Neural cell (in vitro differentiated cells): ENCODE measurements around the gene HCN1. TPM values are rescaled to one million over a fixed set of nuclear protein-coding genes. Genes with fewer than 3 reads are reported as not detected.
"Not testable (repeated sequence)": the region's sequence is repeated elsewhere in the genome, so short reads cannot be mapped to it uniquely, and the experiment has no call there.

ENCODE experiments used
- H2AFZ ChIP-seq: fragments of 200-600, 300-800 bp; sonication (generic), shearing (Covaris generic); 2 replicates; pipeline ENCODE4 v1.6.0; 2014; ENCODE audit warnings: low read depth, mild to moderate bottlenecking, antibody characterized with exemption, low read length, moderate library complexity
- H3F3A ChIP-seq: fragments of 200-600 bp; shearing (Covaris generic); 2 replicates; pipeline ENCODE4 v1.6.1; 2016; ENCODE audit warnings: mild to moderate bottlenecking, moderate library complexity, mixed read lengths, antibody characterized with exemption, low read length; ENCODE audit not compliant: insufficient read depth, poor library complexity, severe bottlenecking
- H3K27ac ChIP-seq: fragments of 200-600, 300-800 bp; sonication (generic), shearing (Covaris generic); 2 replicates; pipeline ENCODE4 v1.5.1; 2014; ENCODE audit warnings: mild to moderate bottlenecking, low read length, moderate library complexity
- H3K27me3 ChIP-seq: fragments of 300-800, 200-600 bp; sonication (generic), shearing (Covaris generic); 2 replicates; pipeline ENCODE4 v1.6.0; 2014; ENCODE audit warnings: mild to moderate bottlenecking, low read depth, low read length, moderate library complexity; ENCODE audit not compliant: insufficient read depth
- H3K36me3 ChIP-seq: fragments of 300-800, 200-600 bp; sonication (generic), shearing (Covaris generic); 2 replicates; pipeline ENCODE4 v1.5.1; 2014; ENCODE audit warnings: mild to moderate bottlenecking, antibody characterized with exemption, low read length, moderate library complexity; ENCODE audit not compliant: insufficient read depth
- H3K4me2 ChIP-seq: fragments of 300-800, 200-600 bp; sonication (generic), shearing (Covaris generic); 2 replicates; pipeline ENCODE4 v1.6.0; 2014; ENCODE audit warnings: mild to moderate bottlenecking, low read length
- H3K4me3 ChIP-seq: fragments of 300-800, 200-600 bp; sonication (generic), shearing (Covaris generic); 2 replicates; pipeline ENCODE4 v1.5.1; 2014; ENCODE audit warnings: mild to moderate bottlenecking, low read length, moderate library complexity
- H3K79me2 ChIP-seq: fragments of 200-600 bp; shearing (Covaris generic); replicated peaks from 2 replicates; pipeline ENCODE4 v1.6.0; 2014; ENCODE audit warnings: mild to moderate bottlenecking, low read length, moderate library complexity; ENCODE audit not compliant: insufficient read depth
- H3K9ac ChIP-seq: fragments of 300-800, 200-600 bp; sonication (generic), shearing (Covaris generic); 2 replicates; pipeline ENCODE4 v1.6.1; 2016; ENCODE audit warnings: mild to moderate bottlenecking, low read length, mixed read lengths
- H3K9me2 ChIP-seq: fragments of 200-600 bp; shearing (Covaris generic); 2 replicates; pipeline ENCODE4 v1.6.1; 2016; ENCODE audit warnings: mild to moderate bottlenecking, low read length, mixed read lengths; ENCODE audit not compliant: insufficient read depth
- H3K9me3 ChIP-seq: fragments of 200-600, 300-800 bp; sonication (generic), shearing (Covaris generic); 2 replicates; pipeline ENCODE4 v1.6.1; 2016; ENCODE audit warnings: mild to moderate bottlenecking, mixed run types, low read length, moderate library complexity, mixed read lengths
- H4K20me1 ChIP-seq: fragments of 200-600 bp; shearing (Covaris generic); 2 replicates; pipeline ENCODE4 v1.6.1; 2016; ENCODE audit warnings: mild to moderate bottlenecking, mixed run types; ENCODE audit not compliant: insufficient read depth
- EP300 ChIP-seq: fragments of 450-650 bp; conservative IDR thresholded peaks from 2 replicates; pipeline ENCODE4 v1.6.1; 2014; ENCODE audit warnings: antibody characterized with exemption, mild to moderate bottlenecking, moderate library complexity; ENCODE audit not compliant: poor library complexity, severe bottlenecking
- EZH2 ChIP-seq: fragments of 200-600, 300-800 bp; shearing (Covaris generic), sonication (generic); IDR thresholded peaks from 2 replicates; pipeline ENCODE4 v1.6.1; 2014; ENCODE audit warnings: antibody characterized with exemption, low read length, borderline replicate concordance, mild to moderate bottlenecking; ENCODE audit not compliant: insufficient read depth, poor library complexity, severe bottlenecking
- MXI1 ChIP-seq: fragments of 450-650 bp; conservative IDR thresholded peaks from 2 replicates; pipeline ENCODE4 v1.6.1; 2014; ENCODE audit warnings: antibody characterized with exemption, mild to moderate bottlenecking; ENCODE audit not compliant: poor library complexity, severe bottlenecking
- POLR2AphosphoS5 ChIP-seq: IDR thresholded peaks from 2 replicates; pipeline ENCODE4 v1.6.1; 2012
- RAD21 ChIP-seq: fragments of 450-650 bp; conservative IDR thresholded peaks from 2 replicates; pipeline ENCODE4 v1.6.1; 2014; ENCODE audit warnings: antibody characterized with exemption, mild to moderate bottlenecking, moderate library complexity
- SMC3 ChIP-seq: fragments of 450-650 bp; conservative IDR thresholded peaks from 2 replicates; pipeline ENCODE4 v1.6.1; 2014; ENCODE audit warnings: antibody characterized with exemption, mild to moderate bottlenecking, moderate library complexity; ENCODE audit not compliant: poor library complexity
- TAF1 ChIP-seq: IDR thresholded peaks from 2 replicates; pipeline ENCODE4 v1.6.1; 2012; ENCODE audit warnings: low read depth
- polyA plus RNA-seq: library from polyadenylated mRNA; depleted of rRNA; stranded (reverse); fragments of >200 nt; gene quantifications from 2 replicates; pipeline ENCODE4 v1.2.3, GENCODE V29; 2014
- TF ChIP-seq, protein P1 (sequence below): fragments of 450-650 bp; IDR thresholded peaks from 2 replicates; pipeline ENCODE4 v1.5.1; 2014; ENCODE audit warnings: antibody characterized with exemption, mild to moderate bottlenecking, moderate library complexity; ENCODE audit not compliant: poor library complexity, severe bottlenecking
- TF ChIP-seq, protein P2 (sequence below): IDR thresholded peaks from 2 replicates; pipeline ENCODE4 v1.6.1; 2012; ENCODE audit warnings: borderline replicate concordance

HCN1 gene
- polyA plus RNA-seq, 1 donor from 2014 or later, result 1.4 TPM

DNA sequence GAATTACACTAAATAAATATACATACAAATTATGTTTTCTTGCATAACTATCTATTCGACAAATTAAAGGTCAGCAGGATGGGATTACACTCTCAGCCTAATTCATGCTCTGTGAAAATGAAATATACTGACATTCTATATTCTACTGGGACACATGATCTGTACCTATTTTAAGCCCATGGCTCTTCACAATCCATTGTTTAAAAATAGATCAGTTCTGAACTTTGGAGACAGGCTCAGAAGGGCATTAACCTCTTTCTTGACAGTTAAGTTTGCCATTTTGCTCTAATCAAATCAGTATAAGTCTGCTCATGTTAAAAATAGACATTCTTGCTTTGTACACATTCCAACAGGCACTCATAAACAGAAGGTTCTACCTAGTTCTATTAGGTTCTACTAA, 361.2 kb downstream of the HCN1 start:
- Histone ChIP-seq H3K36me3 (no peaks in the 10 kb centered on the region), H3K9ac (no peak overlapping the region), H3K79me2 (no peaks in the 10 kb centered on the region), H4K20me1 (no peaks in the 10 kb centered on the region), H3K27me3 (no peaks in the 10 kb centered on the region), H3K4me2 (no peak overlapping the region), H3K4me3 (no peak overlapping the region), H3K27ac (no peak overlapping the region), H3F3A (no peaks in the 10 kb centered on the region), H3K9me3 (no peaks in the 10 kb centered on the region), H2AFZ (no peak overlapping the region), H3K9me2 (no peaks in the 10 kb centered on the region)
- TF ChIP-seq SMC3 (no peak), POLR2AphosphoS5 (no peak), TAF1 (no peak), EZH2 (no peak), RAD21 (no peak), EP300 (no peak), MXI1 (no peak)
- TF ChIP-seq, protein P1, sequence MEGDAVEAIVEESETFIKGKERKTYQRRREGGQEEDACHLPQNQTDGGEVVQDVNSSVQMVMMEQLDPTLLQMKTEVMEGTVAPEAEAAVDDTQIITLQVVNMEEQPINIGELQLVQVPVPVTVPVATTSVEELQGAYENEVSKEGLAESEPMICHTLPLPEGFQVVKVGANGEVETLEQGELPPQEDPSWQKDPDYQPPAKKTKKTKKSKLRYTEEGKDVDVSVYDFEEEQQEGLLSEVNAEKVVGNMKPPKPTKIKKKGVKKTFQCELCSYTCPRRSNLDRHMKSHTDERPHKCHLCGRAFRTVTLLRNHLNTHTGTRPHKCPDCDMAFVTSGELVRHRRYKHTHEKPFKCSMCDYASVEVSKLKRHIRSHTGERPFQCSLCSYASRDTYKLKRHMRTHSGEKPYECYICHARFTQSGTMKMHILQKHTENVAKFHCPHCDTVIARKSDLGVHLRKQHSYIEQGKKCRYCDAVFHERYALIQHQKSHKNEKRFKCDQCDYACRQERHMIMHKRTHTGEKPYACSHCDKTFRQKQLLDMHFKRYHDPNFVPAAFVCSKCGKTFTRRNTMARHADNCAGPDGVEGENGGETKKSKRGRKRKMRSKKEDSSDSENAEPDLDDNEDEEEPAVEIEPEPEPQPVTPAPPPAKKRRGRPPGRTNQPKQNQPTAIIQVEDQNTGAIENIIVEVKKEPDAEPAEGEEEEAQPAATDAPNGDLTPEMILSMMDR, result no peak
- TF ChIP-seq, protein P2, sequence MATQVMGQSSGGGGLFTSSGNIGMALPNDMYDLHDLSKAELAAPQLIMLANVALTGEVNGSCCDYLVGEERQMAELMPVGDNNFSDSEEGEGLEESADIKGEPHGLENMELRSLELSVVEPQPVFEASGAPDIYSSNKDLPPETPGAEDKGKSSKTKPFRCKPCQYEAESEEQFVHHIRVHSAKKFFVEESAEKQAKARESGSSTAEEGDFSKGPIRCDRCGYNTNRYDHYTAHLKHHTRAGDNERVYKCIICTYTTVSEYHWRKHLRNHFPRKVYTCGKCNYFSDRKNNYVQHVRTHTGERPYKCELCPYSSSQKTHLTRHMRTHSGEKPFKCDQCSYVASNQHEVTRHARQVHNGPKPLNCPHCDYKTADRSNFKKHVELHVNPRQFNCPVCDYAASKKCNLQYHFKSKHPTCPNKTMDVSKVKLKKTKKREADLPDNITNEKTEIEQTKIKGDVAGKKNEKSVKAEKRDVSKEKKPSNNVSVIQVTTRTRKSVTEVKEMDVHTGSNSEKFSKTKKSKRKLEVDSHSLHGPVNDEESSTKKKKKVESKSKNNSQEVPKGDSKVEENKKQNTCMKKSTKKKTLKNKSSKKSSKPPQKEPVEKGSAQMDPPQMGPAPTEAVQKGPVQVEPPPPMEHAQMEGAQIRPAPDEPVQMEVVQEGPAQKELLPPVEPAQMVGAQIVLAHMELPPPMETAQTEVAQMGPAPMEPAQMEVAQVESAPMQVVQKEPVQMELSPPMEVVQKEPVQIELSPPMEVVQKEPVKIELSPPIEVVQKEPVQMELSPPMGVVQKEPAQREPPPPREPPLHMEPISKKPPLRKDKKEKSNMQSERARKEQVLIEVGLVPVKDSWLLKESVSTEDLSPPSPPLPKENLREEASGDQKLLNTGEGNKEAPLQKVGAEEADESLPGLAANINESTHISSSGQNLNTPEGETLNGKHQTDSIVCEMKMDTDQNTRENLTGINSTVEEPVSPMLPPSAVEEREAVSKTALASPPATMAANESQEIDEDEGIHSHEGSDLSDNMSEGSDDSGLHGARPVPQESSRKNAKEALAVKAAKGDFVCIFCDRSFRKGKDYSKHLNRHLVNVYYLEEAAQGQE, result no peak

DNA sequence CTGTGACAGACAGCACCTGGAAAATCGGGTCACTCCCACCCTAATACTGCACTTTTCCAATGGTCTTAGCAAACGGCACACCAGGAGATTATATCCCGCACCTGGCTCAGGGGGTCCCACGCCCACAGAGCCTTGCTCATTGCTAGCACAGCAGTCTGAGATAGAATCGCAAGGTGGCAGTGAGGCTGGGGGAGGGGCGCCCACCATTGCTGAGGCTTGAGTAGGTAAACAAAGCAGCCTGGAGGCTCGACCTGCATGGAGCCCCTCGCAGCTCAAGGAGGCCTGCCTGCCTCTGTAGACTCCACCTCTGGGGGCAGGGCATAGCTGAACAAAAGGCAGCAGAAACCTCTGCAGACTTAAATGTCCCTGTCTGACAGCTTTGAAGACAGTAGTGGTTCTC, 383.6 kb downstream of the HCN1 start:
- H3K4me3 ChIP-seq, H2AFZ ChIP-seq, H4K20me1 ChIP-seq, H3K9me3 ChIP-seq, H3F3A ChIP-seq, H3K27ac ChIP-seq, H3K4me2 ChIP-seq, H3K36me3 ChIP-seq, H3K27me3 ChIP-seq, H3K9me2 ChIP-seq, H3K79me2 ChIP-seq, H3K9ac ChIP-seq: not testable (repeated sequence)

DNA sequence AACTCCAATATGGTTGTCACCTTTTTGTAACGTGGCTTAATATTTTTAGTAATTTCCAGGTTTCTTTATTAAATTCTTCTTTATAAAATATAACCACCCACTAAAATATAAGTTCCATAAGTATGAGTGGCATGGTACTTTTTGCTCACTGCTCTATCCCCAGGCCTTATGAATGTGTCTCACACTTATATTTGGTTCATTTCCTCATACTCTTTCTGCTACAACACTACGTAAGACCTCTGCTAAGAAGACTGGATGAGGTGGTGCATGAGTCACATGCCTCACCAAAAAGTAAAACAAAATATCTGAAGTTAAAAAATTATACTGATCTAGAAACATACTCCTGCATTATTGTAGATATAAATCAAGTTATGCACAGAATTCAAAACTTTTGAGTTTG, 400.9 kb downstream of the HCN1 start:
- no peak overlapping the region for H2AFZ ChIP-seq
- H3K9ac ChIP-seq, result no peak overlapping the region
- H3K27me3 ChIP-seq, result no peaks in the 10 kb centered on the region
- no peak overlapping the region for H3K4me3 ChIP-seq
- no peak overlapping the region for H3K4me2 ChIP-seq
- TF ChIP-seq EZH2 (no peak), TAF1 (no peak), RAD21 (no peak), POLR2AphosphoS5 (no peak), EP300 (no peak), MXI1 (no peak), SMC3 (no peak)
- TF ChIP-seq, protein P1, result no peak
- TF ChIP-seq, protein P2, result no peak
- no peaks in the 10 kb centered on the region for H4K20me1 ChIP-seq
- H3K36me3 ChIP-seq, result no peaks in the 10 kb centered on the region
- H3K9me2 ChIP-seq, result no peaks in the 10 kb centered on the region
- no peaks in the 10 kb centered on the region for H3F3A ChIP-seq
- no peaks in the 10 kb centered on the region for H3K79me2 ChIP-seq
- H3K9me3 ChIP-seq, result no peaks in the 10 kb centered on the region
- no peak overlapping the region for H3K27ac ChIP-seq
